ENCODE data around the gene ATF7. TPM values are rescaled to one million over a fixed set of nuclear protein-coding genes. Genes with fewer than 3 reads are reported as not detected.
"Not testable (repeated sequence)": the region's sequence is repeated elsewhere in the genome, so short reads cannot be mapped to it uniquely, and the experiment has no call there.

The ATF7 gene
- total RNA-seq, 1 experiment from 2014 or later, result 26.9 TPM

DNA sequence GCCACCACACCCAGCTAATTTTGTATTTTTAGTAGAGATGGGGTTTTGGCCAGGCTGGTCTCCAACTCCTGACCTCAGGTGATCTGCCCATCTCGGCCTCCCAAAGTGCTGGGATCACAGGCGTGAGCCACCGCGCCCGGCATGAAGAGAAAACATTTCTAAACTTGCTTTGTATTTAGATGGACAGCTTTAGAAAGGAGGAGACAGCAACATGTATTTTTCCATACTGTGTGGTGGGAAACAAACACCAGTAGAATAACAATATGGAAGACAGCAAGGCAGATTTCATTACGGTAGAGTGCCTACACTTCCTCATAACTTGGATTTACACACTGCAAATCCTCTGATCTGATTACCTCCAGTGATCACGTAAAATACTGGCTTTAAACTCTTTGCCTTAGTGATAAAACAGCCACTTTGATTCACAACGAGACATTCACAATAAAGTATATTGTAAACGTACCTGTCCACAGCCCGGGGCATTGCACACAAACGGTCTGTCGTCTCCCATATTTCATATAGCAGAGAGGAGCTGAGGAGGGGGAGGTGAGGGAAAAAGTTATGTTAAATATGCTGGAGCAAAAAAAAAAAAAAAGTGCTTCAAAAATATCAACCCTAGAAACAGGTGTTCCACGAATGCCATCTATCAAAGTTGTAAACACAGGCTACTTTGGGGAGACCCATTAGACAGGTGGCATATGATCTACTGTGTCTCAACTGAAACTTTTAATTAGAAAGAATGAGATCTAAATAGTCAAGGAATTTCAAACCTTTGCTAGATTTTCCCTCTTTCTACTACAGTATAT is 25.5 kb downstream of the ATF7 start:
- Mint-ChIP-seq H3K4me3 (ENCODE audit: unreplicated experiment) (no peak overlapping the region), H3K4me1 (ENCODE audit: low read depth, unreplicated experiment) (no peaks in the 10 kb centered on the region), H3K27me3 (ENCODE audit: insufficient read depth, unreplicated experiment) (no peaks in the 10 kb centered on the region), H3K36me3 (ENCODE audit: insufficient read depth, unreplicated experiment) (no peaks in the 10 kb centered on the region), H3K9me3 (ENCODE audit: unreplicated experiment) (no peaks in the 10 kb centered on the region), H3K27ac (ENCODE audit: unreplicated experiment) (no peak overlapping the region)
- no peaks in the 10 kb centered on the region for H3K27me3 ChIP-seq (replicated peaks; ENCODE audit: control insufficient read depth, insufficient read depth, low read length)
- intact Hi-C loops (cut with micrococcal nuclease; ENCODE audit: unreplicated experiment), result no loop called here
- H3K36me3 ChIP-seq (ENCODE audit: control insufficient read depth, insufficient read depth, low read length), result no peaks in the 10 kb centered on the region
- no peak for DNase-seq
- H3K9me3 ChIP-seq, result no peaks in the 10 kb centered on the region
- CTCF ChIA-PET, result no interaction called here
- no peaks in the 10 kb centered on the region for H3K4me1 ChIP-seq
- no peak overlapping the region for H3K4me3 ChIP-seq (ENCODE audit: low read depth, low read length)
- POLR2A ChIA-PET, result no interaction called here
- BruUV-seq (replicated peaks), result no TSS peak
- TF ChIP-seq, protein P1, sequence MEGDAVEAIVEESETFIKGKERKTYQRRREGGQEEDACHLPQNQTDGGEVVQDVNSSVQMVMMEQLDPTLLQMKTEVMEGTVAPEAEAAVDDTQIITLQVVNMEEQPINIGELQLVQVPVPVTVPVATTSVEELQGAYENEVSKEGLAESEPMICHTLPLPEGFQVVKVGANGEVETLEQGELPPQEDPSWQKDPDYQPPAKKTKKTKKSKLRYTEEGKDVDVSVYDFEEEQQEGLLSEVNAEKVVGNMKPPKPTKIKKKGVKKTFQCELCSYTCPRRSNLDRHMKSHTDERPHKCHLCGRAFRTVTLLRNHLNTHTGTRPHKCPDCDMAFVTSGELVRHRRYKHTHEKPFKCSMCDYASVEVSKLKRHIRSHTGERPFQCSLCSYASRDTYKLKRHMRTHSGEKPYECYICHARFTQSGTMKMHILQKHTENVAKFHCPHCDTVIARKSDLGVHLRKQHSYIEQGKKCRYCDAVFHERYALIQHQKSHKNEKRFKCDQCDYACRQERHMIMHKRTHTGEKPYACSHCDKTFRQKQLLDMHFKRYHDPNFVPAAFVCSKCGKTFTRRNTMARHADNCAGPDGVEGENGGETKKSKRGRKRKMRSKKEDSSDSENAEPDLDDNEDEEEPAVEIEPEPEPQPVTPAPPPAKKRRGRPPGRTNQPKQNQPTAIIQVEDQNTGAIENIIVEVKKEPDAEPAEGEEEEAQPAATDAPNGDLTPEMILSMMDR (IDR thresholded peaks at IDR 0.05; ENCODE audit: insufficient read depth in 1 of 2, low read depth in 1 of 2, low read length in 1 of 2, severe bottlenecking in 1 of 2, unreplicated experiment in 1 of 2), result no peak

DNA sequence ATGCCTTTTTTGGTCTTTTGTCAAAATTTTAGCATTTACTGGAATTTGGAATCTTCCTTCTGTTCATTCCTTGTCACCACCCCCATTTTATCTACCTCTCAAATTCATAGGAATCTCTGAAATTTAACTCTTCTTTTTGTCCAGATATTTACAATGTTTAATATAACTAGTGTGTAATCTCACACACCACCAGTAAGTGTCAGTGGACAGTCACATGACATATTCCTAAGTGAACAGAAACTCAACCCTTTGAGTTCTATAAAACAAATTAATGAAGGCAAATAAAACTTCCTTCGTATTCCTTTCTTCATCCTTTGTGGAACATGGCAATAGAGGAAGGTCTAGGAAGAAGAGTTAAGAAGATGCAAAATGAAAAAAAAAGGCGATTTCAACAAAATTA is 26.6 kb downstream of the ATF7 start:
- DNase-seq, result no peak
- Mint-ChIP-seq H3K27ac (ENCODE audit: unreplicated experiment) (no peak overlapping the region), H3K4me1 (ENCODE audit: low read depth, unreplicated experiment) (no peaks in the 10 kb centered on the region), H3K9me3 (ENCODE audit: unreplicated experiment) (no peaks in the 10 kb centered on the region), H3K36me3 (ENCODE audit: insufficient read depth, unreplicated experiment) (no peaks in the 10 kb centered on the region), H3K27me3 (ENCODE audit: insufficient read depth, unreplicated experiment) (no peaks in the 10 kb centered on the region), H3K4me3 (ENCODE audit: unreplicated experiment) (no peak overlapping the region)
- ChIA-PET CTCF (no interaction called here), POLR2A (no interaction called here)
- H3K27me3 ChIP-seq (replicated peaks; ENCODE audit: control insufficient read depth, insufficient read depth, low read length), result no peaks in the 10 kb centered on the region
- H3K9me3 ChIP-seq, result no peaks in the 10 kb centered on the region
- H3K4me3 ChIP-seq (ENCODE audit: low read depth, low read length), result no peak overlapping the region
- H3K4me1 ChIP-seq, result no peaks in the 10 kb centered on the region
- BruUV-seq (replicated peaks), result no TSS peak
- intact Hi-C loops (cut with micrococcal nuclease; ENCODE audit: unreplicated experiment), result loop anchor here (1.0 kb wide), 1 partner anchor 77 kb away; the partner anchor contains the start of gene ATP5MC2
- TF ChIP-seq, protein P1 (IDR thresholded peaks at IDR 0.05; ENCODE audit: insufficient read depth in 1 of 2, low read depth in 1 of 2, low read length in 1 of 2, severe bottlenecking in 1 of 2, unreplicated experiment in 1 of 2), result no peak
- H3K36me3 ChIP-seq (ENCODE audit: control insufficient read depth, insufficient read depth, low read length), result no peaks in the 10 kb centered on the region

DNA sequence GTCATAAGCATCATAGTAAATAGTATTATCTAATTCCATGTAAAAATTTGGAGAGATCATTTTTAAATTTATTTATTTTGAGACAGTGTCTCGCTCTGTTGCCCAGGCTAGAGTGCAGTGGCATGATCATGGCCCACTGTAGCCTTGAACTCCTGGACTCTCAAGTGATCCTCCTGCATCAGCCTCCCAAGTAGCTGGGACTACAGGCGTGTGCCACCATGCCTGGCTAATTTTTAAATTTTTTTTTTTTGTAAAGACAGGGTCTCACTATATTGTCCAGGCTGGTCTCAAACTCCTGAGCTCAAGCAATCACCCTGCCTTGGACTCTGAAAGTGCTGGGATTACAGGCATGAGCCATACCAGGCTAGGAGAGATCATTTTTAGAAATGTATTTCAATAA is 27.2 kb downstream of the ATF7 start:
- BruUV-seq (replicated peaks); H3K4me1 ChIP-seq; H3K9me3 ChIP-seq; H3K36me3 Mint-ChIP-seq (ENCODE audit: insufficient read depth, unreplicated experiment); POLR2A ChIA-PET; DNase-seq; H3K27me3 ChIP-seq (replicated peaks; ENCODE audit: control insufficient read depth, insufficient read depth, low read length); H3K4me3 ChIP-seq (ENCODE audit: low read depth, low read length); H3K27ac Mint-ChIP-seq (ENCODE audit: unreplicated experiment); H3K9me3 Mint-ChIP-seq (ENCODE audit: unreplicated experiment); H3K36me3 ChIP-seq (ENCODE audit: control insufficient read depth, insufficient read depth, low read length); CTCF ChIA-PET; H3K4me3 Mint-ChIP-seq (ENCODE audit: unreplicated experiment); H3K27me3 Mint-ChIP-seq (ENCODE audit: insufficient read depth, unreplicated experiment); H3K4me1 Mint-ChIP-seq (ENCODE audit: low read depth, unreplicated experiment): not testable (repeated sequence)
- intact Hi-C loops (cut with micrococcal nuclease; ENCODE audit: unreplicated experiment), result loop anchor here (1.0 kb wide), 1 partner anchor 77 kb away; the partner anchor contains the start of gene ATP5MC2
